HepG2 (cell line): Measurements from ENCODE around the gene NPPC. TPM values are rescaled to one million over a fixed set of nuclear protein-coding genes. Genes with fewer than 3 reads are reported as not detected.

Source experiments
- ATAC-seq: fragments of 200-7000 bp; cut with Tn5 transposase; 3 replicates; pipeline ENCODE4 v1.9.1; 2020; ENCODE audit warnings: mild to moderate bottlenecking, moderate library complexity
- BruUV-seq: library from RNA; stranded (reverse); fragments of 400-500 nt; replicated peaks from 2 replicates; lab custom pipeline; 2021; lab: Mats Ljungman, UMichigan
- CTCF ChIA-PET: fragments of 300-600 bp; formaldehyde crosslinking; extraction: SDS; loops from one replicate; lab custom pipeline; 2021; ENCODE audit warnings: low total read pairs, inconsistent platforms, low intra/inter-chr PET ratio; lab: Yijun Ruan, JAX
- POLR2A ChIA-PET: fragments of 350-600 bp; sonication (Branson Sonifier 250); formaldehyde crosslinking; loops from one replicate; lab custom pipeline; 2020; ENCODE audit warnings: antibody characterized with exemption, inconsistent platforms; lab: Yijun Ruan, JAX
- DNase-seq: peaks from one replicate; pipeline ENCODE4 v3.0.0-alpha.2; 2015; ENCODE audit warnings: low spot score
- FAIRE-seq: peaks from 3 replicates; lab custom pipeline; 2011; peaks lifted over from hg19 to GRCh38; lab: Jason Lieb, UNC
- H2AFZ ChIP-seq: one replicate; pipeline ENCODE4 v1.6.1; 2011; ENCODE audit warnings: low read length, inconsistent platforms
- H3K27ac ChIP-seq: fragments of 300-600 bp; 3 replicates; pipeline ENCODE4 v1.8.0; 2011; ENCODE audit warnings: mixed run types, mild to moderate bottlenecking, mixed read lengths, low read length, inconsistent platforms; ENCODE audit not compliant: insufficient read depth; ENCODE audit errors: extremely low read length
- H3K27me3 ChIP-seq, 2 experiments: fragments of 200-600 bp in 1 of 2; 2 replicates in 1 of 2; 3 replicates in 1 of 2; pipeline versions ENCODE4 v1.6.0 to v1.8.0; 2011; ENCODE audit warnings: low read length in 2 of 2, mild to moderate bottlenecking in 2 of 2, moderate library complexity in 2 of 2, inconsistent platforms in 1 of 2; ENCODE audit not compliant: insufficient read depth in 2 of 2, control insufficient read depth in 1 of 2
- H3K36me3 ChIP-seq, 2 experiments: fragments of 200-600 bp in 1 of 2; replicated peaks in 1 of 2; 2 replicates in 1 of 2; 3 replicates in 1 of 2; pipeline versions ENCODE4 v1.5.1 to v1.8.0; 2011; ENCODE audit warnings: low read length in 2 of 2, inconsistent platforms in 1 of 2; ENCODE audit not compliant: insufficient read depth in 2 of 2, control insufficient read depth in 1 of 2
- H3K4me1 ChIP-seq: 2 replicates; pipeline ENCODE4 v1.5.1; 2012; ENCODE audit warnings: low read length, inconsistent platforms; ENCODE audit not compliant: insufficient read depth
- H3K4me2 ChIP-seq: 2 replicates; pipeline ENCODE4 v1.6.0; 2011; ENCODE audit warnings: low read depth, low read length, inconsistent platforms
- H3K4me3 ChIP-seq, 3 experiments: fragments of 200-600 bp in 1 of 3; sonication (generic), shearing (Covaris generic) in 1 of 3; replicated peaks in 1 of 3; 2 replicates each; pipeline ENCODE4 v1.5.1; 2011 to 2016; ENCODE audit warnings: low read length in 3 of 3, inconsistent platforms in 2 of 3, low read depth in 2 of 3, mild to moderate bottlenecking in 2 of 3, control low read depth in 1 of 3, mixed read lengths in 1 of 3; ENCODE audit not compliant: insufficient read depth in 1 of 3
- H3K79me2 ChIP-seq: one replicate; pipeline ENCODE4 v1.6.1; 2011; ENCODE audit warnings: low read length, inconsistent platforms; ENCODE audit not compliant: insufficient read depth
- H3K9ac ChIP-seq: 2 replicates; pipeline ENCODE4 v1.6.0; 2011; ENCODE audit warnings: mild to moderate bottlenecking, low read depth, low read length, inconsistent platforms; ENCODE audit not compliant: insufficient read depth
- H3K9me3 ChIP-seq: 2 replicates; pipeline ENCODE4 v1.5.1; 2012; ENCODE audit warnings: mild to moderate bottlenecking, low read length
- H4K20me1 ChIP-seq: 2 replicates; pipeline ENCODE4 v1.6.0; 2011; ENCODE audit warnings: inconsistent platforms, mild to moderate bottlenecking, low read length, moderate library complexity; ENCODE audit not compliant: insufficient read depth
- AFF4 ChIP-seq: sonication (generic); formaldehyde crosslinking; IDR thresholded peaks from 2 replicates; pipeline ENCODE4 v1.4.0; 2020; ENCODE audit warnings: missing genetic modification reagents
- CCAR2 ChIP-seq: fragments of 200-400 bp; formaldehyde crosslinking; optimal IDR thresholded peaks from 2 replicates; pipeline ENCODE3; 2018; ENCODE audit warnings: low read depth, mild to moderate bottlenecking, low read length, moderate library complexity
- EEA1 ChIP-seq: sonication (generic); formaldehyde crosslinking; IDR thresholded peaks from 2 replicates; pipeline ENCODE4 v1.5.1; 2020; ENCODE audit warnings: mild to moderate bottlenecking, missing genetic modification reagents, borderline replicate concordance
- GPBP1L1 ChIP-seq: sonication (generic); formaldehyde crosslinking; IDR thresholded peaks from 2 replicates; pipeline ENCODE4 v1.5.0; 2020; ENCODE audit warnings: mild to moderate bottlenecking, missing genetic modification reagents
- HMG20A ChIP-seq: IDR thresholded peaks from 2 replicates; pipeline ENCODE4 v1.6.1; 2016; ENCODE audit warnings: borderline replicate concordance
- MEIS2 ChIP-seq: sonication (generic); formaldehyde crosslinking; IDR thresholded peaks from 2 replicates; pipeline ENCODE4 v1.9.0; 2021; ENCODE audit warnings: mild to moderate bottlenecking, missing genetic modification reagents
- MLXIP ChIP-seq: sonication (generic); formaldehyde crosslinking; IDR thresholded peaks from 2 replicates; pipeline ENCODE4 v1.9.0; 2021; ENCODE audit warnings: missing genetic modification reagents, borderline replicate concordance
- NR2F1 ChIP-seq, 2 experiments: fragments of 450-650 bp in 1 of 2; formaldehyde crosslinking in 1 of 2; IDR thresholded peaks; 2 replicates each; pipeline versions ENCODE4 v1.5.0 to v1.6.1; 2016 to 2020; ENCODE audit warnings: mild to moderate bottlenecking in 1 of 2, missing compliant biosample characterization in 1 of 2, missing genetic modification reagents in 1 of 2, moderate library complexity in 1 of 2
- PBX2 ChIP-seq: IDR thresholded peaks from 2 replicates; pipeline ENCODE4 v1.6.1; 2016; ENCODE audit warnings: control low read depth
- ZFP62 ChIP-seq: sonication (generic); formaldehyde crosslinking; IDR thresholded peaks from 2 replicates; pipeline ENCODE4 v1.4.0; 2020; ENCODE audit warnings: missing genetic modification reagents
- ZNF10 ChIP-seq: sonication (generic); formaldehyde crosslinking; IDR thresholded peaks from 2 replicates; pipeline ENCODE4 v1.4.0; 2020; ENCODE audit warnings: mild to moderate bottlenecking, low read depth, missing genetic modification reagents, borderline replicate concordance
- ZNF24 ChIP-seq: fragments of 450-650 bp; IDR thresholded peaks from 2 replicates; pipeline ENCODE4 v1.6.1; 2017; ENCODE audit warnings: antibody characterized with exemption, mild to moderate bottlenecking
- ZNF652 ChIP-seq: IDR thresholded peaks from 2 replicates; pipeline ENCODE4 v1.6.1; 2016; ENCODE audit warnings: low read depth, borderline replicate concordance
- ZNF737 ChIP-seq: sonication (generic); formaldehyde crosslinking; IDR thresholded peaks from 2 replicates; pipeline ENCODE4 v1.5.0; 2020; ENCODE audit warnings: missing genetic modification reagents, mild to moderate bottlenecking, borderline replicate concordance
- WGBS: methylation state at CpG from one replicate; pipeline ENCODE4 v1.1.6; 2017; ENCODE audit warnings: low lambda C conversion rate; 5-methylcytosine and 5-hydroxymethylcytosine counted together
- in situ Hi-C: cut with HindIII; loops from 2 replicates; pipeline ENCODE4 v1.10.0; 2017; ENCODE audit warnings: low pct_unique_long_range_greater_than_20kb; ENCODE audit not compliant: extremely low pct_ligation_motif_present
- intact Hi-C: fragments of 100-400 bp; cut with micrococcal nuclease; formaldehyde crosslinking; loops from one replicate; pipeline ENCODE4 v1.10.0; 2022; ENCODE audit not compliant: unreplicated experiment
- polyA plus RNA-seq, 8 experiments: library from polyadenylated mRNA; depleted of rRNA in 3 of 8; stranded (reverse) in 7 of 8; unstranded in 1 of 8; fragments of >200 nt; fragmentation: Illumina TruSeq in 4 of 8; extraction: Trizol in 4 of 8; gene quantifications; 2 replicates each; pipeline versions ENCODE4 v1.2.1 to v1.2.3, GENCODE V29; 2011 to 2016; ENCODE audit warnings: low read depth in 4 of 8, missing spikeins in 1 of 8, mixed read lengths in 1 of 8; ENCODE audit not compliant: insufficient read depth in 1 of 8
- total RNA-seq, 5 experiments: library from RNA; depleted of rRNA; stranded (reverse); fragments of >200 nt; fragmentation: Illumina TruSeq; extraction: Trizol; gene quantifications; 2 replicates each; pipeline ENCODE4 v1.2.3, GENCODE V29; 2016; ENCODE audit warnings: low read depth in 1 of 5

Gene NPPC
- total and polyA plus RNA-seq, 2 of the 13 experiments (the other 11 are each of a cell fraction or from before 2014, with no cell fraction given): 0.11 TPM; not detected in 1

- H3K4me3 ChIP-seq: no peak overlapping the region
- no peak overlapping the region for H2AFZ ChIP-seq
- CTCF ChIA-PET: no interaction called here
- H3K9ac ChIP-seq: no peak overlapping the region
- H3K4me2 ChIP-seq: no peak overlapping the region
- 15% methylated on average over 6 of the region's 6 CpGs for WGBS
- BruUV-seq: no TSS peak
- intact Hi-C loops: no loop called here
- no peaks in the 10 kb centered on the region for H4K20me1 ChIP-seq
- no peaks in the 10 kb centered on the region for H3K79me2 ChIP-seq
- ATAC-seq (peak; percentile 25; the same call in 2 of the 3 replicates), FAIRE-seq (no peak), DNase-seq (no peak)
- H3K9me3 ChIP-seq: no peaks in the 10 kb centered on the region
- no peaks in the 10 kb centered on the region for H3K4me1 ChIP-seq
- H3K27ac ChIP-seq: no peak overlapping the region
- in situ Hi-C loops: no loop called here
- TF ChIP-seq EEA1 (CRISPR knock-in tag) (no peak), PBX2 (CRISPR knock-in tag) (no peak), ZNF652 (no peak), MLXIP (no peak), MEIS2 (CRISPR knock-in tag) (no peak), GPBP1L1 (CRISPR knock-in tag) (no peak), NR2F1 (CRISPR knock-in tag; IDR thresholded peaks at IDR 0.05) (no peak), ZFP62 (CRISPR knock-in tag) (no peak), CCAR2 (no peak), ZNF24 (no peak), ZNF10 (CRISPR knock-in tag) (no peak), HMG20A (CRISPR knock-in tag) (no peak), AFF4 (CRISPR knock-in tag) (no peak), ZNF737 (no peak)
- peaks cover 5 to 55% of the 10 kb centered on the region in 2 experiments for H3K27me3 ChIP-seq
- no peaks in the 10 kb centered on the region for H3K36me3 ChIP-seq
- POLR2A ChIA-PET: no interaction called here
These were observed 15.4 kb downstream of the NPPC start for GRCh38 chr2:231910771-231911170.
